Forelimb muscle (tissue), 1 donor: ENCODE results near the gene HMBS. TPM values are rescaled to one million over a fixed set of nuclear protein-coding genes. Genes with fewer than 3 reads are reported as not detected.
"Not testable (repeated sequence)": the region's sequence is repeated elsewhere in the genome, so short reads cannot be mapped to it uniquely, and the experiment has no call there.

ENCODE experiments used
- DNase-seq: peaks from one replicate; pipeline ENCODE4 v3.0.0-alpha.2; 2013; ENCODE audit warnings: low read depth
- polyA plus RNA-seq: library from polyadenylated mRNA; unstranded; fragments of 120-200 nt; gene quantifications from one replicate; pipeline ENCODE4 v1.2.1, GENCODE V29; 2013; ENCODE audit not compliant: insufficient read length

HMBS gene
- polyA plus RNA-seq, 1 donor = 22.3 TPM

DNA sequence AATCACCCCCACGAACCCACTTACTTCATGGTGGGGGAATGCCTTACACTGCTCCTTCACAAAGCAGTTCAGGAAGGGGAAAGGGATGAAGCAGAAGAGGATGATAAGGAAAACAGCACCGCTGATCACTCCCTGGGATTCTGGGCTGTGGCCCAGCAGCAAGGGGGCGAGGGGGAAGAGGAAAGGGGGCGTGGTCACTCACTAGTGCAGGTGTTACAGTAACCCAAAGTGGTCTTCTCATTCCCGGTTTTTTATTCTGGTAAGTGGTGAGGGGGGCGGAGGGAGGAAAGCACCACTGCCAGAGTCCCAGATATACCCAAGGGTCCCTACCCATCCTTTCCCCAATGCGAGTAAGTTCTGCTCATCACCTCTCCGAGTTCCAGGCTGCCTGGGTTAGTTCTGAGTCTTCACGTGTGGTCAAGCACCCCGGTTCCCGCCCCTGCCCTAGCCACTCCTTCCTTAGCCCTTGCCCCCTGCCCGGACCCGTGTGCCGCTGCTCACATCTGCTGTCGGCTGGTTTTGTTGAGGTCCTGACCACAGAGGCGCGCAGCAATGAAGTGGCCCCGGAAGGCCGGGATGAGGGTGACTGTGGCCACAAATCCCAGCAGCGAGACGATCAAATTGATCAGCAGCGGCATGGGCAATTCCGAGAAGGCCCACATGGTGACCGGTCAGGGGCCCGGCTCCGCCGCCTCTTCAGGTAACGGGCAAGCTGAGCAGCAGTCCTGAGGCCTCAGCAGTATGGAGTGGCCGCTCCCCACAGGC, 16.5 kb downstream of the HMBS start:
- DNase-seq = no peak

DNA sequence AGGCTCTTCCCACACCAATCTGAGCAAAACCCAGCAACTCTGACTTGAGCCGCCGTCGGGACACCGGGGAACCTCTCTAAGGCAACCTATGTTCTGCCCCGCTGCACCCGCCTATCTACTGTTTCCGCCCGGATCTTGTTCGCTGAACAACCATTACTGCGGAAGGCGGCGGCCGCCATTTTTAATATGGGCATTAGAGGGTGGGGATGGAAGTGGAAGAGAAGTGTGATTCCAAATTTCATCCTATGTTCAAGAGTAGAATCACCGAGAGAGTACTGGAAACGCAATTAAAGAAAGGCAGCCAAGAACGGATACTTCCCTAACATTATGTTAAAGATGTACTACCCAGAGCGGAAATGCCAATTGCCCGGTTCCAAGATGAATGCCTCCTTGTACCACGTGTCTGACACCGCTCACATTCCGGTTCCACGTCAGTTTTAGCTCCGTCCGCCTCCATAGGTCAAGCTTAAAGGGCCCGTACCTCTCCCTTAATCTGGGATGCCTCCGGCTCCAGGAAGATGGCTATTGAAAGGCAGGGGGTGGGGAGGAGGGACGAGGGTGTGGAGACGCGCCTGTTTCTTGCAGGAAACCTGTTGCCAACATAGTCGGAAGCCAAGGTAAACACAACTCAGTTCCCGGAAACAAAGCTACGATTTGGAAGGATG, 17.2 kb downstream of the HMBS start, which contains the start of gene DPAGT1:
Gene DPAGT1, minus strand, starts transcription at position 95 of the 665 bp plus-strand sequence. CDS start 198 bp downstream, outside the sequence.
- peak; percentile 95 for DNase-seq

DNA sequence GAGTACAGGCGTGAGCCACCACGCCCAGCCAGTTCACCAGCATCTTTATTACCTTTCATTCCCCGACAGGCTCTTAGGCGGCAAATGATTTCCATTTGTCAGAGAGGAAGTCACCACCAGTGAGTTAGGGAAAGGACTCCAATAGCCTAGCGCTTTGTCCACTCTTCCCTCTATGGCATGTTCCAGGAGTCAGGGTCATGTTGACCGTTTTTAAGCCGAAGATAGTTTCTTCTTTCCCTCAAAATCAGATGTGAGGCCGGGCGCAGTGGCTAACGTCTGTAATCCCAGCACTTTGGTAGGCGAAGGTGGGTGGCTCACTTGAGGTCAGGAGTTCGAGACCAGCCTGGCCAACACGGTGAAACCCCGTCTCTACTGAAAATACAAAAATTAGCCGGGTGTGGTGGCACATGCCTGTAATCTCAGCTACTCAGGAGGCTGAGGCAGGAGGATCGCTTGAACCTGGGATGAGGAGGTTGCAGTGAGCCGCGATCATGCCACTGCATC, 18.5 kb downstream of the HMBS start:
- not testable (repeated sequence) for DNase-seq

DNA sequence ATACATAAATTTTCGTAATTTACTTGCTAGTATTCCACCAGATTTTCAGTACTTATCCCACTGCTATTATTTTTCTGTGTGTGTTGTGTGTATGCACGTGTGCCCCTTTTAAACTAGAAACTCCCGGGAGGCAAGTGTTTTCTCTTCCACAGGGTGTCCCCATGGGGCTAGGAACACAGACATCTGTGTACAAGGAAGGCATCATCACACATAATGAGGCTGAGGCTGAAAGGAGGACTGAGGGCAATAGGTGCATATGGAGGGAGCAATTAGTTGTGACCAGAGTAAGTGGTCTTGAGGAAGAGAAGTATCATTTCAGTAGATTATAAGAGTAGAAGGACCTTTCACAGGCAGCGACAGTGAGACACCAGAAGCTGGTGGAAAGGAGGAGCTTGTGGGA, 19.1 kb downstream of the HMBS start:
- no peak for DNase-seq

- DNase-seq = peak; percentile 53
Measured at GRCh38 chr11:119106564-119107537, 22.2 kb downstream of the HMBS start, which contains the start of gene C2CD2L. Gene C2CD2L, plus strand, starts transcription at chr11:119107344. Its CDS starts 398 bp downstream, at chr11:119107742.

DNA sequence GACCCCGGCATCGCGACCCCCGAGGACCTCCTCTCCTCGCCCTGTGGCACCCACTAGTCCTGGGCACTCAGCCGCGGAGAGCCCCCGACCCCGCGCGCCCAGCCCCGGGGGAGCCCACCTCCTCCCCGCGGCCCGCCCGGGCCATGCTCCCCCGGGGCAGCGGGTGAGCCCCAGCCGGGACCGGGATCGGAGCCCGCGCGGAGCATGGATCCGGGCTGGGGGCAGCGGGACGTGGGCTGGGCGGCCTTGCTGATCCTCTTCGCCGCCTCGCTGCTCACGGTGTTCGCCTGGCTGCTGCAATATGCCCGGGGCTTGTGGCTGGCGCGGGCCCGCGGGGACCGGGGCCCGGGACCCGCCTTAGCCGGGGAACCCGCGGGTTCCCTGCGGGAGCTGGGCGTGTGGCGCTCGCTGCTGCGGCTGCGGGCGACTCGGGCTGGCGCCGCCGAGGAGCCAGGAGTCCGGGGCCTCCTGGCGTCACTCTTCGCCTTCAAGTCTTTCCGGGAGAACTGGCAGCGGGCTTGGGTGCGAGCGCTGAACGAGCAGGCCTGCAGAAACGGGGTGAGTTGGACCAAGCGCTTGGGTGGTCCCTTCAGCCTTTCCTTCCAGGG, 23.0 kb downstream of the HMBS start:
- DNase-seq = no peak

DNA sequence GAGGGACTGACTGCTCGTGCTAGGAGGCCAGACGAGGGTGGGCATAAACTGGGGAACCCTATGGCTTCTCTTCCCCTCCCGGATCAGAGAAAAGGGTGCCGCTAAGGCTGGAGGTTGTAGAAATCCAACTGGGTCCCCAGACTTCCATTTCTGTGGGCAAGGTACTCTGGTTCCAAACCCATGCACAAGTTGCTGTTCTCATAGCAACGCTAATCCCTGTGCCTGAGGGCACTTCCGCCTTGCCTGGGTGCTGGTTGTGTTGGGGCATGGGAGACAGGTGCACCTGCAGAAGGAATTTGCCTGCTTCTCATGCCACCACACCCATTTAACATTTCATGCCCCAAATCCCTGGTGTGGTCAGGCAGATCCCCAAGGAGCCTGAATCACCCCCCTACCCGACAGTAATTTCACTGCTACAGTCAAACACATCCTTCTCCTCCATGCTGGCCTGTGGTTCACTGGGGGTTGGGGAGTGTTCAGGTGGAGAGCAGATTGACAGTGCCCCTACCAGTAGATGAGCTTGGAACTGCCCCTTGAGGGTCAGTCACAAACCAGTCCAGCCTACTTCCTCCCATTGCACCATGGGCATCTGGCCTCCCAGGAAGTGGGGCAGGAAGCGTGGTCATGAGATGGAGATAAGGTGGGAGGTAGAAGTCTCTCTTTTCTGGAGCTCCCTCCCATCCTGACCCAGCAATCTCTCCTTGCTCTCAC, 23.6 kb downstream of the HMBS start:
- DNase-seq = no peak

- DNase-seq = no peak
Measured at GRCh38 chr11:119108857-119109221, 24.2 kb downstream of the HMBS start.

DNA sequence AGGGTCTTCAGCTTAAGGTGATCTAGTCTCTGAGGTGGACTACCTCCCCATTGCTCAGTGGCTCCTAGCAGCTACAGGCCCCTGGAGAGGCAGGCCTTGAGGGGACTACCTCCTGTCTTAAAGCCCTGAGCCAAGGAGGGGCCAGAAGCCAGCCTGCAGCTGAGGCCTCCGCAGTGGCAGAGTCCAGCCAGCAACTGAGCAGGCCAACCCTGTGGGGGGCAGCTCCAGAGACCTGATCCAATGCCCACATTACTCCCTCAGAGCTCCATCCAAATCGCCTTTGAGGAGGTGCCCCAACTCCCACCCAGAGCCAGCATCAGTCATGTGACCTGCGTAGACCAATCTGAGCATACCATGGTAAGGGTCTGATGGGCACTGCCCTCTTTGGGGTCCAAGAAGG, 25.2 kb downstream of the HMBS start:
- no peak for DNase-seq

DNA sequence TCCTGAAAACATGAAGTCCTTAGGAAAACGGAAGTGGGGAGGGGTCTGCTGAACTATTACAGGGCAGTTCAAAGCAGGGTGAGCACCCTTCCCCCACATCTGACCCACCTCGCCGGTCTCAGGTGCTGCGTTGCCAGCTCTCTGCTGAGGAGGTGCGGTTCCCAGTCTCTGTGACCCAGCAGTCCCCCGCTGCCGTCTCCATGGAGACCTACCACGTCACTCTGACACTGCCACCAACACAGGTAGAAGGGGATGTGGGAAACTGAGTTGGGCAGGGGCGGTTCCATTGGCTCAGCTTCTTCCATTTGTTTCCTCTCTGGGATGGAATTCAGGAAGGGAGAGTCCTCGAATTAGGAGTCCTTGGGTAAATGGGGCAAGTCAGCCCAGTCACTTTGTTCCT, 25.8 kb downstream of the HMBS start:
- DNase-seq = no peak

GRCh38 chr11:119111361-119111925, 26.8 kb downstream of the HMBS start:
- DNase-seq = no peak

- no peak for DNase-seq
Measured at GRCh38 chr11:119112314-119113020, 27.8 kb downstream of the HMBS start.

DNA sequence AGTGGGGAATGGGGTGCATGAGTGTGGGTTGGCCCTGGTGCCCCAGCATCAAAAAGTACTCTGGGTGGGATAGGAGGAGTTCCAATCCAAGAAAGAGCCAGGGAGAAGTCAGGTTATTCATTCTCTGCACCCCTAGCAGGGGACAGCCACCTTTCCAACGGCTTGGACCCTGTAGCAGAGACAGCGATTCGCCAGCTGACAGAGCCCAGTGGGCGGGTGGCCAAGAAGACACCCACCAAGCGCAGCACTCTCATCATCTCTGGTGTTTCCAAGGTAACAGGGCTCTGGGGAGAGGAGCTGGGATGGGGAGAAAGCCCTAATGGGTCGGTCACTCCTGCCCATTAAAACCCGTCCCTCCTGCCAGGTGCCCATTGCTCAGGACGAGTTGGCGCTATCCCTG, 29.0 kb downstream of the HMBS start:
- no peak for DNase-seq

DNA sequence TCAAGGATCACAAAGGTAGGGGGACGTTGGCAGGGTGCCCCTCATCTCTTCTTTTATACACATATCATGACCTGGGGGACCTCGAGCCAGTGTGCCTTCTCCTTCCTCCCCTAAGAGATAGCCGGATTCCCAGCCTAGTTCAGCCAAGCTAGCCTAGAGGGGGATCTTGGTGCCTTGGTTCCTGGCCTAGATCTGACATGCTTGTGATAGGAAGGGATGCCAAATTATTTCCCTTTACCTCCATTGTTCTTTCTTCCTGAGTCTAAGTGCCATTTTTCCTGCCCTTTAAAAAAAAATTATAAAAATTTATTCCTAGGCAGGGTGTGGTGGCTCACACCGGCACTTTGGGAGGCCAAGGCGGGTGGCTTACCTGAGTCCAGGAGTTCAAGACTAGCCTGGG, 29.7 kb downstream of the HMBS start:
- no peak for DNase-seq

- DNase-seq = no peak
Measured at GRCh38 chr11:119115484-119116234, 31.0 kb downstream of the HMBS start.

- DNase-seq = no peak
Measured at GRCh38 chr11:119116235-119116594, 31.5 kb downstream of the HMBS start.

DNA sequence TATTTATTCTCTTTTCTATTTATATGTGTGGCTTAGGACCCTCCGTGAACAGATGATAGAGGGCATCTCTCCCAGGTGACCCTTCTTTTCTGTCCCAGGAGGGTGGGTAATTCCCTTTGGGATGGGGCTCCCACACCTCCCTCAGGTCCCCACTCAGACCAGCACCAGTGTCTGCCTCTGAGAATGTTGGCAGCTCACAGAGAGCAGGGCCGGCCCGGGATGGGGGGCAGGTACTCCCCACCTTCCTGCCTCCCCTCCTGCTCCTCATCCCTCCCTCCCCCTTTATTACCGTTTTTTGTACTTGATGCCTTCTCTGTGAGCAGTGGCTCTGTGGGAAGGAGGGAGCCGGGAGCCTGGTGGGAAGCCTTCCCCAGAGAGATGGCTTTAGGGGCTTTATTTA, 31.9 kb downstream of the HMBS start:
- DNase-seq = no peak

GRCh38 chr11:119117004-119117706, 32.5 kb downstream of the HMBS start:
- DNase-seq = no peak
